ENCODE results near the gene GMPR. TPM values are rescaled to one million over a fixed set of nuclear protein-coding genes. Genes with fewer than 3 reads are reported as not detected.

The GMPR gene
- total RNA-seq, 6 donors from 2014 or later: 10.5 to 25.6 (median 16.4) TPM

GRCh38 chr6:16306334-16306733 lies 67.9 kb downstream of the GMPR start:
- Histone ChIP-seq H3K27me3 (no peaks in the 10 kb centered on the region), H3K4me3 (no peak overlapping the region), H3K36me3 (peaks cover 4 to 19% (median 12%) of the 10 kb centered on the region in 4 donors), H3K4me1 (no peaks in the 10 kb centered on the region), H3K27ac (no peak overlapping the region), H3K9me3 (no peaks in the 10 kb centered on the region)
- WGBS, 2 donors: 89 to 91% methylated on average over 20 of the region's 20 CpGs
- ATAC-seq (ENCODE audit: low FRiP score in 2 of 2) (no peak), DNase-seq (peak in 1 of 2 donors; percentile 49)
- TF ChIP-seq EP300 (IDR thresholded peaks at IDR 0.05) (no peak), POLR2A (IDR thresholded peaks at IDR 0.05) (no peak), POLR2AphosphoS5 (IDR thresholded peaks at IDR 0.05) (no peak)
- TF ChIP-seq, protein P1, sequence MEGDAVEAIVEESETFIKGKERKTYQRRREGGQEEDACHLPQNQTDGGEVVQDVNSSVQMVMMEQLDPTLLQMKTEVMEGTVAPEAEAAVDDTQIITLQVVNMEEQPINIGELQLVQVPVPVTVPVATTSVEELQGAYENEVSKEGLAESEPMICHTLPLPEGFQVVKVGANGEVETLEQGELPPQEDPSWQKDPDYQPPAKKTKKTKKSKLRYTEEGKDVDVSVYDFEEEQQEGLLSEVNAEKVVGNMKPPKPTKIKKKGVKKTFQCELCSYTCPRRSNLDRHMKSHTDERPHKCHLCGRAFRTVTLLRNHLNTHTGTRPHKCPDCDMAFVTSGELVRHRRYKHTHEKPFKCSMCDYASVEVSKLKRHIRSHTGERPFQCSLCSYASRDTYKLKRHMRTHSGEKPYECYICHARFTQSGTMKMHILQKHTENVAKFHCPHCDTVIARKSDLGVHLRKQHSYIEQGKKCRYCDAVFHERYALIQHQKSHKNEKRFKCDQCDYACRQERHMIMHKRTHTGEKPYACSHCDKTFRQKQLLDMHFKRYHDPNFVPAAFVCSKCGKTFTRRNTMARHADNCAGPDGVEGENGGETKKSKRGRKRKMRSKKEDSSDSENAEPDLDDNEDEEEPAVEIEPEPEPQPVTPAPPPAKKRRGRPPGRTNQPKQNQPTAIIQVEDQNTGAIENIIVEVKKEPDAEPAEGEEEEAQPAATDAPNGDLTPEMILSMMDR (IDR thresholded peaks at IDR 0.05): no peak

DNA sequence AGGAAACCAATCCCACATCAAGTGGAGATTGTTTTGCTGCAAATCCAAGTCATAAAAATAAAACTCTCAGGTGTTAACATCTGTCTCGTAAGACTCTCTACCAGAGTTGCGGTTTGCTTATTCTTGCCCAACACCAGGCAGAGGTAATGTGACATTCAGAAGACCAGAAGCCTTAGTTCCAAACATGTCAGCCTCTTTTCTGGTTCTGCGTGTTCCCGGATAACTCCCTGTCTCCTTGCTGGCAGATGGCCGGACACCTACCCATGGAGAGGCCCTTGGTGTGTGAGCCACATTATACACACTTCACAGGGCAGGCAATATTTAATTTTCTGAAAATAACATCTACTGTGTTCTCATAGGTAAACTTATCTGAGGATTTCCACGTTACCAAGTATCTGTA lies 73.4 kb downstream of the GMPR start:
- ATAC-seq (ENCODE audit: low FRiP score in 2 of 2) (no peak), DNase-seq (no peak)
- WGBS, 2 donors: 88 to 96% methylated on average over 6 of the region's 6 CpGs
- no peak overlapping the region for H3K4me3 ChIP-seq
- H3K36me3 ChIP-seq: no peaks in the 10 kb centered on the region
- H3K27ac ChIP-seq: no peak overlapping the region
- H3K27me3 ChIP-seq: no peaks in the 10 kb centered on the region
- H3K4me1 ChIP-seq: no peaks in the 10 kb centered on the region
- no peaks in the 10 kb centered on the region for H3K9me3 ChIP-seq
- TF ChIP-seq POLR2A (IDR thresholded peaks at IDR 0.05) (no peak), EP300 (IDR thresholded peaks at IDR 0.05) (no peak), POLR2AphosphoS5 (IDR thresholded peaks at IDR 0.05) (no peak)
- TF ChIP-seq, protein P1 (IDR thresholded peaks at IDR 0.05): no peak

- WGBS, 2 donors: 96 to 97% methylated on average over 9 of the region's 9 CpGs
Measured at GRCh38 chr6:16313732-16314131, 75.3 kb downstream of the GMPR start.

DNA sequence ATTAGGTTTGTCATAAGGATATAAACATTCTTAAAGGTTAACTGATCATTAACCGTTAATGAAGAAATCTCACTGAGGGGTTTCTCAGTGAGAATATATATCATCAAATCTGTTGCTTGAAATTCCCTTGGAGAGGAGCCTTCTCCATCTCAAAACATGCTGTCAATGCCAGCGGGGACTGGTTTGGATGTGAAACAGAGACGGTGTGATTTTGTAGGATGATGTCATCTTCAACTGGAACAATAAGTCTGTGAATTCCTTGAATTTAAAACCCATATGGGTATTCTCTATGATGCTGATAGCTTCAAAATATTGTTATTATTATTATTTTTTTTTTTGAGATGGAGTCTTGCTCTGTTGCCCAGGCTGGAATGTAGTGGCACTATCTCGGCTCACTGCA lies 75.9 kb downstream of the GMPR start:
- WGBS, 2 donors: 92 to 94% methylated on average over 4 of the region's 4 CpGs
- Histone ChIP-seq H3K4me1 (peaks cover under 1 to 3% (median 2%) of the 10 kb centered on the region in 4 donors), H3K9me3 (no peaks in the 10 kb centered on the region), H3K27me3 (no peaks in the 10 kb centered on the region), H3K36me3 (no peaks in the 10 kb centered on the region), H3K4me3 (no peak overlapping the region), H3K27ac (no peak overlapping the region)
- DNase-seq: no peak
- TF ChIP-seq POLR2AphosphoS5 (IDR thresholded peaks at IDR 0.05): no peak
- TF ChIP-seq EP300 (IDR thresholded peaks at IDR 0.05): no peak
- no peak for TF ChIP-seq POLR2A (IDR thresholded peaks at IDR 0.05)
- no peak for ATAC-seq (ENCODE audit: low FRiP score in 2 of 2)

More at GRCh38 chr6:16313732-16314131, 75.3 kb downstream of the GMPR start:
- DNase-seq: no peak
- no peaks in the 10 kb centered on the region for H3K4me1 ChIP-seq
- H3K36me3 ChIP-seq: no peaks in the 10 kb centered on the region
- no peaks in the 10 kb centered on the region for H3K9me3 ChIP-seq
- no peak for TF ChIP-seq EP300 (IDR thresholded peaks at IDR 0.05)
- no peak for TF ChIP-seq POLR2A (IDR thresholded peaks at IDR 0.05)
- no peak for TF ChIP-seq POLR2AphosphoS5 (IDR thresholded peaks at IDR 0.05)
- no peak for ATAC-seq (ENCODE audit: low FRiP score in 2 of 2)
- H3K4me3 ChIP-seq: no peak overlapping the region
- no peak overlapping the region for H3K27ac ChIP-seq
- H3K27me3 ChIP-seq: no peaks in the 10 kb centered on the region

DNA sequence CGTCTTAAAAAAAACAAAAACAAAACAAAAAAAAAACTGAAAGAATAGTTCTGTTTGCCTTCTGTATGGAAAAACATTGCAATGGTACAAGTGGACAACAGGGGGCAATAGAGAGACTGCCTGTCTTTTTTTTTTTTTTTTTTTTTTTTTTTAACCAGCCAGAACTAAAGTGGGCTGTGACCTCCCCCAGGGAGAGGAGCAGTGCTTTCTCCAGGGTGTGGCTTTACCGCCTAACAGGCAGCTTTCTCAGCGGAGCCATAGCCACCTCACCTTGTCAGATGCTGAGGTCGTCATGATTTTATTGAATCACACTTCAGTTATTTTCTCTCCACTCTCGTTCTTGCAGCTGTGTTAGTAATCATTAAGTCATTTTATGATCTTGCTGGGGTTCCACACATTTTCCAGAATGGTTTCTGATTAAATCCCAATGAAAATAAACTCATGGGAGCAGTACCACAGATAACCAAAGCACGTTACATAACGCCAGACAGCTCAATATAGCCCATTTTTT lies 78.4 kb downstream of the GMPR start:
- H3K27ac ChIP-seq: no peak overlapping the region
- no peak overlapping the region for H3K4me3 ChIP-seq
- WGBS, 2 donors: 65 to 69% methylated on average over 7 of the region's 7 CpGs
- H3K4me1 ChIP-seq: peaks cover 19 to 23% (median 22%) of the 10 kb centered on the region in 4 donors
- ATAC-seq (ENCODE audit: low FRiP score in 2 of 2): no peak
- H3K36me3 ChIP-seq: no peaks in the 10 kb centered on the region
- TF ChIP-seq, protein P1 (IDR thresholded peaks at IDR 0.05): peak in 5 of 6 experiments; percentile 17 to 68 (median 40)
- no peak for TF ChIP-seq EP300 (IDR thresholded peaks at IDR 0.05)
- no peaks in the 10 kb centered on the region for H3K9me3 ChIP-seq
- no peak for DNase-seq
- no peaks in the 10 kb centered on the region for H3K27me3 ChIP-seq

DNA sequence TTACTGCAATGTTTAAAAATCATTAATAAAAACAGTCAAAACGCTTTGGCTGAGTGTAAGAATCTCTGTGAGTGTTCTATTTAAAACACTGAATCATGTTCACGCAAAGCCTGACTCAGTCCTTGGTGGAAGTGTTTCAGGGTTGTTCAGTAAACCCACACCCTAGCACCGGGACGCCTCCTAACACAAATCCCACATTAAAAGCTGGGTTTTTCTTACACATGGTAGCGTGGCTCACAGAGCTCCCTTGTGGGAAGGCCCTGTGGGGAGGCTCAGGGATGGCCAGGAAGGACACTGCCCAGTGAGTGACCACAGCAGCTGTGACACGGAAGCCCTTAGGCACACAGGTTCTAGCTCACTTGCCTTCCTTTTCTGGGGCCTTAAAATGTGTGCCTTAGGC lies 80.2 kb downstream of the GMPR start:
- H3K9me3 ChIP-seq: no peaks in the 10 kb centered on the region
- no peaks in the 10 kb centered on the region for H3K36me3 ChIP-seq
- H3K27me3 ChIP-seq: no peaks in the 10 kb centered on the region
- TF ChIP-seq POLR2A (IDR thresholded peaks at IDR 0.05) (no peak), EP300 (IDR thresholded peaks at IDR 0.05) (no peak)
- TF ChIP-seq, protein P1 (IDR thresholded peaks at IDR 0.05): peak in 1 of 6 experiments; percentile 5
- H3K27ac ChIP-seq: peak overlapping the region in 1 of 4 donors; percentile 80
- DNase-seq: no peak
- WGBS, 2 donors: 75 to 92% methylated on average over 5 to 6 of the region's 6 CpGs
- ATAC-seq (ENCODE audit: low FRiP score in 2 of 2): peak in 1 of 2 donors; percentile 54
- H3K4me1 ChIP-seq: peaks cover 21 to 37% (median 33%) of the 10 kb centered on the region in 4 donors
- no peak overlapping the region for H3K4me3 ChIP-seq

Measured in upper lobe of left lung (tissue), 6 donors.